Measurements from ENCODE around the gene RPL4. TPM values are rescaled to one million over a fixed set of nuclear protein-coding genes. Genes with fewer than 3 reads are reported as not detected.

Gene RPL4
- total RNA-seq, 1 experiment from 2014 or later = 3,988 TPM

- TF ChIP-seq CTCF (conservative IDR thresholded peaks at IDR 0.05) = no peak
- Histone ChIP-seq H3K18ac (ENCODE audit: insufficient read length, low read depth, low read length) (no peak overlapping the region), H3K9ac (ENCODE audit: extremely low read depth, insufficient read length, low read length) (no peak overlapping the region), H3K4me2 (ENCODE audit: insufficient read depth, insufficient read length, low read length) (no peak overlapping the region), H3K14ac (ENCODE audit: insufficient read depth, low read length) (no peak overlapping the region), H2BK12ac (ENCODE audit: insufficient read length, low read depth, low read length) (no peak overlapping the region), H3K27ac (ENCODE audit: insufficient read length, low read depth, low read length) (no peak overlapping the region), H3K4ac (ENCODE audit: low read depth, low read length) (no peak overlapping the region), H3K4me1 (ENCODE audit: insufficient read depth, low read length) (no peaks in the 10 kb centered on the region), H2AK5ac (ENCODE audit: insufficient read length, low read length) (no peak overlapping the region), H4K91ac (ENCODE audit: insufficient read length, low read depth, low read length) (no peak overlapping the region), H2BK20ac (ENCODE audit: low read depth, low read length, poor library complexity, severe bottlenecking) (no peak overlapping the region), H2BK120ac (ENCODE audit: low read depth, low read length, poor library complexity, severe bottlenecking) (no peak overlapping the region), H3K79me2 (ENCODE audit: insufficient read depth, low read length) (no peaks in the 10 kb centered on the region), H3K27me3 (ENCODE audit: insufficient read depth, low read length) (no peaks in the 10 kb centered on the region), H4K5ac (ENCODE audit: insufficient read length, low read depth, low read length) (no peak overlapping the region), H3K56ac (ENCODE audit: insufficient read length, low read depth, low read length) (no peak overlapping the region), H2BK5ac (ENCODE audit: insufficient read length, low read length) (no peak overlapping the region), H3K9me3 (ENCODE audit: control insufficient read depth, low read depth, low read length) (no peaks in the 10 kb centered on the region), H2AFZ (ENCODE audit: low read length) (no peak overlapping the region), H2BK15ac (ENCODE audit: low read depth, low read length) (no peak overlapping the region), H3K23me2 (ENCODE audit: insufficient read length, low read depth, low read length, poor library complexity, severe bottlenecking) (no peaks in the 10 kb centered on the region), H4K20me1 (ENCODE audit: control insufficient read depth, insufficient read depth, insufficient read length) (no peaks in the 10 kb centered on the region), H4K8ac (replicated peaks; ENCODE audit: insufficient read length, low read depth, low read length) (no peak overlapping the region), H3T11ph (ENCODE audit: low read length) (no peak overlapping the region), H3K79me1 (ENCODE audit: insufficient read depth, low read depth, low read length, poor library complexity, severe bottlenecking) (no peaks in the 10 kb centered on the region), H3K23ac (ENCODE audit: insufficient read length, low read depth, low read length) (no peak overlapping the region)
- Mint-ChIP-seq H3K27me3 (ENCODE audit: low read depth) (no peaks in the 10 kb centered on the region), H3K27ac (no peak overlapping the region), H3K36me3 (ENCODE audit: insufficient read depth in 1 of 3, low read depth in 3 of 3) (peaks cover 15 to 24% (median 17%) of the 10 kb centered on the region in 3 experiments), H3K4me1 (peaks cover 0 to 5% of the 10 kb centered on the region in 2 experiments; a peak in 2 of 4 replicates), H3K4me3 (no peak overlapping the region), H3K9me3 (no peaks in the 10 kb centered on the region; a peak in 1 of 5 replicates)
- no CpG with 5 or more reads among the region's 4 CpGs for WGBS (ENCODE audit: extremely low coverage, insufficient read length, low lambda C conversion rate)
- DNase-seq = no peak
These were observed 52.2 kb downstream of the RPL4 start for GRCh38 chr15:66452420-66452819.

Small RNA genes lying within 50 kb of the gene (microRNA-seq; reads per million reads assigned to microRNA genes)
- gene MIR4512 (ENCODE audit: borderline microRNAs expressed) = not detected

Other genes with a start within 250 kb of the RPL4 start
- 30.2 and 30.7 TPM in 2 replicates for gene DIS3L, start 211.3 kb downstream of the RPL4 start, total RNA-seq (2021)
- gene TIPIN, start 148.2 kb downstream of the RPL4 start, total RNA-seq (2021) = 26.9 and 28.3 TPM in 2 replicates
- 50.4 and 50.8 TPM in 2 replicates for gene MAP2K1, start 117.9 kb downstream of the RPL4 start, total RNA-seq (2021)
- gene SNAPC5, start 7.1 kb downstream of the RPL4 start, total RNA-seq (2021) = 28.9 and 30.7 TPM in 2 replicates
- 47.2 and 48.0 TPM in 2 replicates for gene ZWILCH, start 471 bp upstream of the RPL4 start, total RNA-seq (2021)
- gene LCTL, start 61.1 kb upstream of the RPL4 start, total RNA-seq (2021) = 1.8 and 2.3 TPM in 2 replicates
- 6.0 and 6.8 TPM in 2 replicates for gene SMAD6, start 197.4 kb upstream of the RPL4 start, total RNA-seq (2021)

Measured in H9 (cell line).